ENCODE results near the gene CAV1.

- TF ChIP-seq, protein P1, sequence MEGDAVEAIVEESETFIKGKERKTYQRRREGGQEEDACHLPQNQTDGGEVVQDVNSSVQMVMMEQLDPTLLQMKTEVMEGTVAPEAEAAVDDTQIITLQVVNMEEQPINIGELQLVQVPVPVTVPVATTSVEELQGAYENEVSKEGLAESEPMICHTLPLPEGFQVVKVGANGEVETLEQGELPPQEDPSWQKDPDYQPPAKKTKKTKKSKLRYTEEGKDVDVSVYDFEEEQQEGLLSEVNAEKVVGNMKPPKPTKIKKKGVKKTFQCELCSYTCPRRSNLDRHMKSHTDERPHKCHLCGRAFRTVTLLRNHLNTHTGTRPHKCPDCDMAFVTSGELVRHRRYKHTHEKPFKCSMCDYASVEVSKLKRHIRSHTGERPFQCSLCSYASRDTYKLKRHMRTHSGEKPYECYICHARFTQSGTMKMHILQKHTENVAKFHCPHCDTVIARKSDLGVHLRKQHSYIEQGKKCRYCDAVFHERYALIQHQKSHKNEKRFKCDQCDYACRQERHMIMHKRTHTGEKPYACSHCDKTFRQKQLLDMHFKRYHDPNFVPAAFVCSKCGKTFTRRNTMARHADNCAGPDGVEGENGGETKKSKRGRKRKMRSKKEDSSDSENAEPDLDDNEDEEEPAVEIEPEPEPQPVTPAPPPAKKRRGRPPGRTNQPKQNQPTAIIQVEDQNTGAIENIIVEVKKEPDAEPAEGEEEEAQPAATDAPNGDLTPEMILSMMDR (conservative IDR thresholded peaks at IDR 0.05; ENCODE audit: low read length): no peak
- no peak for TF ChIP-seq EZH2phosphoT487 (IDR thresholded peaks at IDR 0.05; ENCODE audit: borderline replicate concordance)
Measured at GRCh38 chr7:116512520-116513188, 12.2 kb upstream of the CAV1 start.
